T-helper 17 cell (primary cell): ENCODE data around the gene RYR3. TPM values are rescaled to one million over a fixed set of nuclear protein-coding genes. Genes with fewer than 3 reads are reported as not detected.
"Not testable (repeated sequence)": the region's sequence is repeated elsewhere in the genome, so short reads cannot be mapped to it uniquely, and the experiment has no call there.

Source experiments
- ATAC-seq: fragments of 150-1000 bp; cut with Tn5 transposase; 2 replicates; pipeline ENCODE4 v1.10.0; 2021; ENCODE audit warnings: mild to moderate bottlenecking, moderate library complexity
- DNase-seq, 3 donors: peaks; one replicate each; pipeline versions ENCODE4 v3.0.0 to v3.0.0-alpha.2; 2020 to 2021
- H3K9me3 ChIP-seq: one replicate; pipeline ENCODE4 v1.7.0; 2013; ENCODE audit warnings: low read length, mild to moderate bottlenecking; ENCODE audit not compliant: control insufficient read depth, poor library complexity, severe bottlenecking
- H3K27ac Mint-ChIP-seq: one replicate; pipeline ENCODE4 v1.8.0; 2022; ENCODE audit warnings: mild to moderate bottlenecking, moderate library complexity, mixed read lengths
- H3K27me3 Mint-ChIP-seq: one replicate; pipeline ENCODE4 v1.8.0; 2022; ENCODE audit warnings: mixed read lengths
- H3K36me3 Mint-ChIP-seq: one replicate; pipeline ENCODE4 v1.8.0; 2022; ENCODE audit warnings: low read depth, mixed read lengths
- H3K4me1 Mint-ChIP-seq: one replicate; pipeline ENCODE4 v1.8.0; 2022; ENCODE audit warnings: mild to moderate bottlenecking, mixed read lengths
- H3K4me3 Mint-ChIP-seq: one replicate; pipeline ENCODE4 v1.8.0; 2022; ENCODE audit warnings: mild to moderate bottlenecking, moderate library complexity, mixed read lengths
- total RNA-seq, 4 donors: library from RNA in 2 of 4; stranded (reverse) in 2 of 4; gene quantifications; one replicate each; pipeline ENCODE4 v1.2.3 and lab custom pipeline; 2022 to 2026

The RYR3 gene
- total RNA-seq, 2 donors from 2014 or later = 0.05 to 0.23 TPM

GRCh38 chr15:33807665-33808064, 496.9 kb downstream of the RYR3 start:
- H3K9me3 ChIP-seq = no peaks in the 10 kb centered on the region
- ATAC-seq (no peak), DNase-seq (no peak)
- Mint-ChIP-seq H3K27me3 (peaks cover 31% of the 10 kb centered on the region), H3K4me3 (no peak overlapping the region), H3K36me3 (no peaks in the 10 kb centered on the region), H3K27ac (no peak overlapping the region), H3K4me1 (no peaks in the 10 kb centered on the region)

- ATAC-seq (no peak), DNase-seq (no peak)
- Mint-ChIP-seq H3K36me3 (no peaks in the 10 kb centered on the region), H3K4me3 (no peak overlapping the region), H3K27me3 (peaks cover 39% of the 10 kb centered on the region), H3K27ac (no peak overlapping the region), H3K4me1 (no peaks in the 10 kb centered on the region)
- H3K9me3 ChIP-seq = no peaks in the 10 kb centered on the region
Observed at GRCh38 chr15:33808720-33809457, 498.1 kb downstream of the RYR3 start.

- H3K36me3 Mint-ChIP-seq = no peaks in the 10 kb centered on the region
- no peaks in the 10 kb centered on the region for H3K9me3 ChIP-seq
- no peaks in the 10 kb centered on the region for H3K4me1 Mint-ChIP-seq
- ATAC-seq = no peak
- no peak overlapping the region for H3K27ac Mint-ChIP-seq
- no peak for DNase-seq
- H3K4me3 Mint-ChIP-seq = no peak overlapping the region
- peaks cover 39% of the 10 kb centered on the region for H3K27me3 Mint-ChIP-seq
Observed at GRCh38 chr15:33810073-33810595, 499.4 kb downstream of the RYR3 start.

GRCh38 chr15:33810806-33811205, 500.0 kb downstream of the RYR3 start:
- peaks cover 39% of the 10 kb centered on the region for H3K27me3 Mint-ChIP-seq
- ATAC-seq (no peak), DNase-seq (no peak)
- H3K36me3 Mint-ChIP-seq = no peaks in the 10 kb centered on the region
- H3K4me3 Mint-ChIP-seq = no peak overlapping the region
- H3K9me3 ChIP-seq = no peaks in the 10 kb centered on the region
- H3K4me1 Mint-ChIP-seq = no peaks in the 10 kb centered on the region
- H3K27ac Mint-ChIP-seq = no peak overlapping the region

- peaks cover 2% of the 10 kb centered on the region for H3K4me1 Mint-ChIP-seq
- H3K27ac Mint-ChIP-seq = no peak overlapping the region
- ATAC-seq (no peak), DNase-seq (no peak)
- peaks cover 35% of the 10 kb centered on the region for H3K27me3 Mint-ChIP-seq
- no peak overlapping the region for H3K4me3 Mint-ChIP-seq
- no peaks in the 10 kb centered on the region for H3K36me3 Mint-ChIP-seq
- H3K9me3 ChIP-seq = no peaks in the 10 kb centered on the region
Observed at GRCh38 chr15:33813891-33814290, 503.1 kb downstream of the RYR3 start.

- ATAC-seq = not testable (repeated sequence)
Observed at GRCh38 chr15:33819499-33819898, 508.7 kb downstream of the RYR3 start.

GRCh38 chr15:33822479-33822878, 511.7 kb downstream of the RYR3 start:
- ATAC-seq (no peak), DNase-seq (no peak)
- no peak overlapping the region for H3K27ac Mint-ChIP-seq
- no peak overlapping the region for H3K4me3 Mint-ChIP-seq
- H3K4me1 Mint-ChIP-seq = no peaks in the 10 kb centered on the region
- peaks cover 22% of the 10 kb centered on the region for H3K27me3 Mint-ChIP-seq
- H3K36me3 Mint-ChIP-seq = peaks cover 2% of the 10 kb centered on the region
- no peaks in the 10 kb centered on the region for H3K9me3 ChIP-seq

More at GRCh38 chr15:33819499-33819898, 508.7 kb downstream of the RYR3 start:
- not testable (repeated sequence) for H3K27ac Mint-ChIP-seq, DNase-seq, H3K4me3 Mint-ChIP-seq, H3K36me3 Mint-ChIP-seq, H3K27me3 Mint-ChIP-seq, H3K4me1 Mint-ChIP-seq, H3K9me3 ChIP-seq

GRCh38 chr15:33823119-33823518, 512.4 kb downstream of the RYR3 start:
- no peaks in the 10 kb centered on the region for H3K4me1 Mint-ChIP-seq
- H3K4me3 Mint-ChIP-seq = no peak overlapping the region
- H3K36me3 Mint-ChIP-seq = peaks cover 2% of the 10 kb centered on the region
- ATAC-seq = no peak
- no peak for DNase-seq
- peaks cover 22% of the 10 kb centered on the region for H3K27me3 Mint-ChIP-seq
- H3K27ac Mint-ChIP-seq = no peak overlapping the region
- no peaks in the 10 kb centered on the region for H3K9me3 ChIP-seq

- DNase-seq (no peak), ATAC-seq (no peak)
- Mint-ChIP-seq H3K27me3 (peaks cover 22% of the 10 kb centered on the region), H3K4me1 (no peaks in the 10 kb centered on the region), H3K4me3 (no peak overlapping the region), H3K27ac (no peak overlapping the region), H3K36me3 (peaks cover 2% of the 10 kb centered on the region)
- no peaks in the 10 kb centered on the region for H3K9me3 ChIP-seq
Observed at GRCh38 chr15:33825453-33825852, 514.7 kb downstream of the RYR3 start.

- ATAC-seq = no peak
- H3K9me3 ChIP-seq = no peaks in the 10 kb centered on the region
- Mint-ChIP-seq H3K36me3 (peaks cover 2% of the 10 kb centered on the region), H3K27ac (no peak overlapping the region), H3K4me1 (no peaks in the 10 kb centered on the region), H3K27me3 (peaks cover 22% of the 10 kb centered on the region), H3K4me3 (no peak overlapping the region)
- DNase-seq = no peak
Observed at GRCh38 chr15:33826201-33826600, 515.4 kb downstream of the RYR3 start.

- no peak for DNase-seq
- no peak for ATAC-seq
- no peaks in the 10 kb centered on the region for H3K4me1 Mint-ChIP-seq
- no peak overlapping the region for H3K27ac Mint-ChIP-seq
- peaks cover 2% of the 10 kb centered on the region for H3K36me3 Mint-ChIP-seq
- no peak overlapping the region for H3K4me3 Mint-ChIP-seq
- H3K9me3 ChIP-seq = no peaks in the 10 kb centered on the region
- H3K27me3 Mint-ChIP-seq = peaks cover 21% of the 10 kb centered on the region
Observed at GRCh38 chr15:33830351-33830750, 519.6 kb downstream of the RYR3 start.

- ATAC-seq (no peak), DNase-seq (no peak)
- Mint-ChIP-seq H3K4me3 (no peak overlapping the region), H3K27me3 (peaks cover 21% of the 10 kb centered on the region), H3K36me3 (peaks cover 2% of the 10 kb centered on the region), H3K4me1 (no peaks in the 10 kb centered on the region), H3K27ac (no peak overlapping the region)
- H3K9me3 ChIP-seq = no peaks in the 10 kb centered on the region
Observed at GRCh38 chr15:33831646-33832045, 520.9 kb downstream of the RYR3 start.

GRCh38 chr15:33834892-33835743, 524.4 kb downstream of the RYR3 start:
- DNase-seq (no peak), ATAC-seq (no peak)
- H3K27ac Mint-ChIP-seq = no peak overlapping the region
- no peaks in the 10 kb centered on the region for H3K9me3 ChIP-seq
- no peak overlapping the region for H3K4me3 Mint-ChIP-seq
- H3K27me3 Mint-ChIP-seq = peaks cover 26% of the 10 kb centered on the region
- H3K4me1 Mint-ChIP-seq = no peaks in the 10 kb centered on the region
- no peaks in the 10 kb centered on the region for H3K36me3 Mint-ChIP-seq
